K562 (cell line): ENCODE data around the gene SLC1A5. TPM values are rescaled to one million over a fixed set of nuclear protein-coding genes. Genes with fewer than 3 reads are reported as not detected.
A peak's percentile ranks its signal among the peaks of the same experiment; 100 is the strongest.

Source experiments
- AFF1 ChIP-seq, 2 experiments: fragments of 450-650 bp; IDR thresholded peaks; 2 replicates each; pipeline ENCODE4 v1.6.1; 2018; ENCODE audit warnings: mild to moderate bottlenecking in 2 of 2, low read depth in 1 of 2; ENCODE audit not compliant: partially characterized antibody in 2 of 2
- BRD4 ChIP-seq: fragments of 200-600 bp; sonication (generic); IDR thresholded peaks from 2 replicates; pipeline ENCODE4 v1.6.1; 2017; ENCODE audit warnings: inconsistent platforms
- CHD4 ChIP-seq: fragments of 200-600 bp; sonication (generic); IDR thresholded peaks from 3 replicates; pipeline ENCODE4 v1.6.1; 2012; ENCODE audit warnings: low read depth, mild to moderate bottlenecking, mixed read lengths, low read length, inconsistent platforms; ENCODE audit not compliant: insufficient read depth, insufficient replicate concordance, poor library complexity, severe bottlenecking
- DLX4 ChIP-seq: fragments of 250-450 bp; sonication (Bioruptor Pico); IDR thresholded peaks from 2 replicates; pipeline ENCODE4 v1.6.1; 2021; ENCODE audit warnings: mild to moderate bottlenecking
- FOSL1 ChIP-seq: fragments of 200-800 bp; sonication (Bioruptor generic); conservative IDR thresholded peaks from 2 replicates; pipeline ENCODE4 v1.6.1; 2016; ENCODE audit warnings: missing genetic modification characterization, missing compliant biosample characterization
- GABPA ChIP-seq: fragments of 200-800 bp; sonication (Bioruptor generic); conservative IDR thresholded peaks from 2 replicates; pipeline ENCODE4 v1.6.1; 2016; ENCODE audit warnings: low read depth, missing genetic modification characterization, missing compliant biosample characterization
- GTF2F1 ChIP-seq: IDR thresholded peaks from 2 replicates; pipeline ENCODE4 v1.6.1; 2011; ENCODE audit warnings: low read depth, low read length, improper control_type of control experiment
- GTF3C2 ChIP-seq: IDR thresholded peaks from 3 replicates; pipeline ENCODE4 v1.6.1; 2011; ENCODE audit warnings: borderline replicate concordance, mild to moderate bottlenecking, moderate library complexity; ENCODE audit not compliant: insufficient read length; ENCODE audit errors: extremely low read depth
- HES1 ChIP-seq: fragments of 450-650 bp; IDR thresholded peaks from 2 replicates; pipeline ENCODE4 v1.6.1; 2016; ENCODE audit warnings: low read depth, mild to moderate bottlenecking, moderate library complexity
- ILF3 ChIP-seq: fragments of 450-650 bp; IDR thresholded peaks from 2 replicates; pipeline ENCODE4 v1.6.1; 2018; ENCODE audit warnings: antibody characterized with exemption, mild to moderate bottlenecking, moderate library complexity, borderline replicate concordance
- MCM3 ChIP-seq: fragments of 450-650 bp; IDR thresholded peaks from 2 replicates; pipeline ENCODE4 v1.6.1; 2016
- MEIS2 ChIP-seq: fragments of 450-650 bp; IDR thresholded peaks from 2 replicates; pipeline ENCODE4 v1.6.1; 2014; ENCODE audit warnings: mild to moderate bottlenecking; ENCODE audit not compliant: partially characterized antibody
- MTA2 ChIP-seq: fragments of 450-650 bp; IDR thresholded peaks from 2 replicates; pipeline ENCODE4 v1.6.1; 2016; ENCODE audit warnings: low read depth
- NEUROD1 ChIP-seq: fragments of 150-350 bp; IDR thresholded peaks from 2 replicates; pipeline ENCODE4 v1.6.1; 2014; ENCODE audit warnings: borderline replicate concordance, low read length, low read depth; ENCODE audit not compliant: partially characterized antibody
- PHB ChIP-seq: fragments of 250-450 bp; sonication (Bioruptor Pico); IDR thresholded peaks from 2 replicates; pipeline ENCODE4 v1.5.0; 2021
- RBM25 ChIP-seq: fragments of 200-400 bp; formaldehyde crosslinking; IDR thresholded peaks from 2 replicates; pipeline ENCODE4 v1.6.1; 2018; ENCODE audit warnings: low read length, low read depth, moderate library complexity; ENCODE audit not compliant: severe bottlenecking
- STAT5B ChIP-seq: fragments of 250-450 bp; sonication (Bioruptor Pico); IDR thresholded peaks from 2 replicates; pipeline ENCODE4 v1.8.0; 2021; ENCODE audit warnings: mild to moderate bottlenecking, inconsistent platforms
- XRCC3 ChIP-seq: fragments of 450-650 bp; IDR thresholded peaks from 2 replicates; pipeline ENCODE4 v1.6.1; 2017; ENCODE audit warnings: mild to moderate bottlenecking, moderate library complexity
- ZBTB2 ChIP-seq: fragments of 450-650 bp; IDR thresholded peaks from 2 replicates; pipeline ENCODE4 v1.6.1; 2016; ENCODE audit warnings: antibody characterized with exemption
- ZC3H4 ChIP-seq: sonication (generic); formaldehyde crosslinking; IDR thresholded peaks from 2 replicates; pipeline ENCODE4 v1.9.0; 2021; ENCODE audit warnings: missing genetic modification reagents, borderline replicate concordance
- ZSCAN29 ChIP-seq: fragments of 450-650 bp; IDR thresholded peaks from 2 replicates; pipeline ENCODE4 v1.6.1; 2017
- polyA plus RNA-seq, 8 experiments: library from polyadenylated mRNA; depleted of rRNA in 4 of 8; stranded (reverse) in 5 of 8; unstranded in 3 of 8; fragments of >200 nt; fragmentation: Nextera tagmentation in 2 of 8; fragmentation: Illumina TruSeq in 1 of 8; extraction: Ambion mirVana in 2 of 8; extraction: Trizol in 1 of 8; gene quantifications; 2 replicates each; pipeline versions ENCODE4 v1.2.1 to v1.2.3, GENCODE V29; 2011 to 2014; ENCODE audit warnings: inconsistent platforms in 1 of 8, missing spikeins in 1 of 8
- total RNA-seq, 7 experiments: library from RNA; depleted of rRNA in 6 of 7; stranded (reverse); fragments of >200 nt in 6 of 7; fragmentation: Illumina TruSeq in 2 of 7; extraction: Trizol in 2 of 7; gene quantifications; 2 replicates each; pipeline versions ENCODE4 v1.2.1 to v1.2.3, GENCODE V29; 2011 to 2021; ENCODE audit warnings: low replicate concordance in 1 of 7

Gene SLC1A5
- total and polyA plus RNA-seq, 9 of the 15 experiments (the other 6 are each of a cell fraction or from before 2014, with no cell fraction given) = 31.2 to 417 (median 134) TPM

GRCh38 chr19:46791944-46792343 lies 3.5 kb upstream of the SLC1A5 start (continued):
- no peak for TF ChIP-seq NEUROD1
- no peak for TF ChIP-seq ZBTB2
- TF ChIP-seq ILF3 = no peak
- TF ChIP-seq HES1 = no peak
- TF ChIP-seq DLX4 (CRISPR knock-in tag) = no peak
- peak; percentile 48 for TF ChIP-seq MEIS2
- TF ChIP-seq STAT5B (CRISPR knock-in tag) = no peak
- no peak for TF ChIP-seq MCM3
- TF ChIP-seq XRCC3 = no peak
- no peak for TF ChIP-seq AFF1 (IDR thresholded peaks at IDR 0.05; ENCODE audit: low read depth in 1 of 2, partially characterized antibody in 2 of 2)
- TF ChIP-seq CHD4 = no peak
- TF ChIP-seq ZSCAN29 = no peak
- TF ChIP-seq PHB (CRISPR knock-in tag) = no peak
- no peak for TF ChIP-seq MTA2
- TF ChIP-seq FOSL1 = no peak
- TF ChIP-seq ZC3H4 = no peak
- TF ChIP-seq RBM25 = no peak
- TF ChIP-seq GABPA = peak; percentile 79
- no peak for TF ChIP-seq GTF2F1
- no peak for TF ChIP-seq GTF3C2
- TF ChIP-seq BRD4 = no peak
